Activated CD8-positive, alpha-beta T cell treated with anti-CD3 and anti-CD28 coated beads for 36 hours (primary cell): ENCODE measurements around the gene MTUS2. TPM values are rescaled to one million over a fixed set of nuclear protein-coding genes. Genes with fewer than 3 reads are reported as not detected.

ENCODE experiments used
- ATAC-seq: fragments of 200-7000 bp; cut with Tn5 transposase; one replicate; pipeline ENCODE4 v1.10.0; 2021; ENCODE audit warnings: mild to moderate bottlenecking, moderate library complexity
- CTCF ChIA-PET: fragments of 350-600 bp; sonication (Branson Sonifier 250); formaldehyde crosslinking; loops from one replicate; lab custom pipeline; 2021; ENCODE audit warnings: antibody characterized with exemption; lab: Charles Lee
- POLR2A ChIA-PET: fragments of 350-600 bp; sonication (Branson Sonifier 250); formaldehyde crosslinking; loops from one replicate; lab custom pipeline; 2021; ENCODE audit warnings: antibody characterized with exemption; lab: Charles Lee
- DNase-seq: peaks from one replicate; pipeline ENCODE4 v3.0.0-alpha.2; 2020
- H3K27ac Mint-ChIP-seq: one replicate; pipeline ENCODE4 v1.8.0; 2021; ENCODE audit warnings: mild to moderate bottlenecking, mixed read lengths
- H3K27me3 Mint-ChIP-seq: one replicate; pipeline ENCODE4 v1.8.0; 2021; ENCODE audit warnings: mixed read lengths
- H3K36me3 Mint-ChIP-seq: one replicate; pipeline ENCODE4 v1.8.0; 2021; ENCODE audit warnings: low read depth, mixed read lengths
- H3K4me1 Mint-ChIP-seq: one replicate; pipeline ENCODE4 v1.8.0; 2021; ENCODE audit warnings: low read depth, mixed read lengths
- H3K4me3 Mint-ChIP-seq: one replicate; pipeline ENCODE4 v1.8.0; 2021; ENCODE audit warnings: mild to moderate bottlenecking, moderate library complexity, mixed read lengths
- H3K9me3 Mint-ChIP-seq: one replicate; pipeline ENCODE4 v1.8.0; 2021; ENCODE audit warnings: mixed read lengths
- intact Hi-C: fragments of 100-400 bp; cut with micrococcal nuclease; formaldehyde crosslinking; loops from one replicate; pipeline ENCODE4 v1.10.0; 2022
- total RNA-seq, 2 experiments: library from RNA; stranded (reverse); gene quantifications; one replicate each; pipeline ENCODE4 v1.2.3, GENCODE V29; 2021
- TF ChIP-seq, protein P1 (sequence below): fragments of 200-600 bp; IDR thresholded peaks from one replicate; pipeline ENCODE4 v1.8.0; 2022; ENCODE audit warnings: antibody characterized with exemption, mild to moderate bottlenecking

MTUS2 gene
- total RNA-seq, 2 experiments from 2014 or later, result not detected

DNA sequence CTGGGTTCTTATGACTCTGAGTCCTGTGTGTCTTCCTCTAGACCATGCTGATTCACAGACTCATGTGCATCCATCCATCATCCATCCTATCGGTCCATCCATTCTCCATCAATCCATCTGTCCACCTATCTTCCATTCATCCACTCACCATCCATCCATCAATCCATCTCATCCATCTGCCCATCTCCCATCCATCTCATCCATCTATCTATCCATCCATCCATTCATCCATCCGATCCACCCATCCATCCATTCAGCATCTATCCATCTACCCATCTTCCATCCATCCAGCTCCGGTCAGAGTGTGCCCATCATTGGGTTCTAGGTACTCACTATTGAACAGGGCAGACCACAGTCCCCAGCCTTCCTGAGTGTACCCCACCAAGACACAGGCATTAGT, 699.8 kb downstream of the MTUS2 start:
- H3K9me3 Mint-ChIP-seq, result no peaks in the 10 kb centered on the region
- CTCF ChIA-PET, result interaction anchor here (3.2 kb wide), 1 partner anchor 12 kb away, joined by 14 read pairs; no protein-coding TSS in a partner anchor
- no peaks in the 10 kb centered on the region for H3K4me1 Mint-ChIP-seq
- H3K27me3 Mint-ChIP-seq, result no peaks in the 10 kb centered on the region
- no peak overlapping the region for H3K4me3 Mint-ChIP-seq
- POLR2A ChIA-PET, result interaction anchor here (0.6 kb wide), 1 partner anchor 683 kb away, joined by 3 read pairs; no protein-coding TSS in a partner anchor
- intact Hi-C loops, result no loop called here
- no peak for DNase-seq
- TF ChIP-seq, protein P1, sequence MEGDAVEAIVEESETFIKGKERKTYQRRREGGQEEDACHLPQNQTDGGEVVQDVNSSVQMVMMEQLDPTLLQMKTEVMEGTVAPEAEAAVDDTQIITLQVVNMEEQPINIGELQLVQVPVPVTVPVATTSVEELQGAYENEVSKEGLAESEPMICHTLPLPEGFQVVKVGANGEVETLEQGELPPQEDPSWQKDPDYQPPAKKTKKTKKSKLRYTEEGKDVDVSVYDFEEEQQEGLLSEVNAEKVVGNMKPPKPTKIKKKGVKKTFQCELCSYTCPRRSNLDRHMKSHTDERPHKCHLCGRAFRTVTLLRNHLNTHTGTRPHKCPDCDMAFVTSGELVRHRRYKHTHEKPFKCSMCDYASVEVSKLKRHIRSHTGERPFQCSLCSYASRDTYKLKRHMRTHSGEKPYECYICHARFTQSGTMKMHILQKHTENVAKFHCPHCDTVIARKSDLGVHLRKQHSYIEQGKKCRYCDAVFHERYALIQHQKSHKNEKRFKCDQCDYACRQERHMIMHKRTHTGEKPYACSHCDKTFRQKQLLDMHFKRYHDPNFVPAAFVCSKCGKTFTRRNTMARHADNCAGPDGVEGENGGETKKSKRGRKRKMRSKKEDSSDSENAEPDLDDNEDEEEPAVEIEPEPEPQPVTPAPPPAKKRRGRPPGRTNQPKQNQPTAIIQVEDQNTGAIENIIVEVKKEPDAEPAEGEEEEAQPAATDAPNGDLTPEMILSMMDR, result no peak
- ATAC-seq, result no peak
- H3K27ac Mint-ChIP-seq, result no peak overlapping the region
- peaks cover 65% of the 10 kb centered on the region for H3K36me3 Mint-ChIP-seq

DNA sequence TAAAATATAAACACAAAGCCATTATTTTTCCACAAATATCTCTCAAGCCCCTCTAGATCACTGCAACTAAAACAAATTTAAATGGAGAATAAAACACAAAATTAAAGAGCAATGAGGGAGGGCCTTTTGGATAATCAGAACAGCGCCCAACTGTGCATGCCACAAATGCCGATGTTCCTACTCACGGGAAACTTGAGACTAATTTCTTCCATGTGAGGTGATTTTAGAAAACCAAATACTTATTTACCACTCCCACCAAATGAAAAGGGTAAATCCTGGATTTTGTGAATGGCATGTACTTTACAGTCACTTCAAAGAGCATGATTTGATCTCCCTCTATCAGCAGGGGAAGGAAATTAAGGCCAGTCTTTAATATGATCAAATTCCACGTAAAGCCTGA, 700.5 kb downstream of the MTUS2 start:
- no peak for ATAC-seq
- Mint-ChIP-seq H3K27ac (no peak overlapping the region), H3K36me3 (peaks cover 64% of the 10 kb centered on the region), H3K4me3 (no peak overlapping the region), H3K9me3 (no peaks in the 10 kb centered on the region), H3K27me3 (no peaks in the 10 kb centered on the region), H3K4me1 (no peaks in the 10 kb centered on the region)
- ChIA-PET CTCF (interaction anchor here (3.2 kb wide), 1 partner anchor 12 kb away, joined by 14 read pairs; no protein-coding TSS in a partner anchor), POLR2A (no interaction called here)
- no peak for DNase-seq
- intact Hi-C loops, result no loop called here
- TF ChIP-seq, protein P1, result no peak

DNA sequence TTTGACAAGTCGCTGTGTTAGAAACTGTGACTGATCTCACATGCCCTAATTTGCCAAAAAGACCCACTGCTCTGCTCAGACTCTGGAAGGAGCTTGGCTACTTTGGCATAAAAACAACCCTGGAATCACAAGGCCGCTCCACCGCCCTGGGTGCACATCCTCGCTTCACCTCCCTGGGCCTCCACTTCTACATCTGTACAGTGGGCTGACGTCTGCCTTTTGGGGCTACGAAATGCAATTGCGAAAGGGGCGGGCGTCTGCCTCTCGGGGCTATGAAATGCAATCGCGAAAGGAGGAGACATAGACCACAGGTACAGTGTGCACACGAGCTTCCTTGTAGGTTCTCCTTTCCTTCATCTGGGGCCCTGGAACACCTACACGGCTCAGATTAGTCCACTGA, 701.2 kb downstream of the MTUS2 start:
- no peak for DNase-seq
- no peak overlapping the region for H3K4me3 Mint-ChIP-seq
- POLR2A ChIA-PET, result no interaction called here
- H3K36me3 Mint-ChIP-seq, result peaks cover 58% of the 10 kb centered on the region
- no peaks in the 10 kb centered on the region for H3K9me3 Mint-ChIP-seq
- no peak for ATAC-seq
- CTCF ChIA-PET, result interaction anchor here (3.2 kb wide), 1 partner anchor 13 kb away, joined by 14 read pairs; no protein-coding TSS in a partner anchor
- TF ChIP-seq, protein P1, result no peak
- no peak overlapping the region for H3K27ac Mint-ChIP-seq
- no peaks in the 10 kb centered on the region for H3K4me1 Mint-ChIP-seq
- intact Hi-C loops, result no loop called here
- no peaks in the 10 kb centered on the region for H3K27me3 Mint-ChIP-seq

DNA sequence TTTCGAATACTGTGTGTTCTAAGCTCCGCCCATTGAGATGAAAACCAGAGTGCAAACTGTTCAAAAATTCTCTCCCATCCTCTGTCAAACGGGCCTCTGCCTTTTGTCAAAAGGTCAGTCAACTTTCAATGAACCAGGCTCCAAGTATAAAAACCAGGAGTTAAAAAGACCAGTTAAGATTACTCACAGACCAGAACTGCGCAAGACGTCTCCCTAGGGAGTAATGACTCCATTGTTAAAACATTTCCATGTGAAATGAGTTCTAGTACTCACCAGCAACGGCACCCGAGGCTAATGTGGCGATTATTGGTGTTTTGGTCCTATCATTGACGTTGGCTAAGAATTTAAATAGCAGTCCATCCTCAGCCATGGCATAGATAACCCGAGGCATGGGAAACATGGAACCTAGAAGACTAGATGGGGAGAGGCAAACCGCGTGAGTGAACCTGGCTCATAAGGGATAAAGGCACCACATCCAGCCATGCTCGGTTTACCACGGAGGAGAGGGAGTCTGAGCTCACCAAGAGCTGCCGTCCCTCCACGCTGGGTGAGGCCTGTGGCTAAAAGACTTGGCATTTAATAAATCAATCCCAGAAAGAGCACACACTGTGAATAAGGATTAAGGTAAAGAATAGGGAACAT, 702.0 kb downstream of the MTUS2 start:
- H3K27ac Mint-ChIP-seq, result no peak overlapping the region
- intact Hi-C loops, result no loop called here
- ChIA-PET CTCF (interaction anchor here (3.2 kb wide), 1 partner anchor 14 kb away, joined by 14 read pairs; no protein-coding TSS in a partner anchor), POLR2A (no interaction called here)
- H3K4me3 Mint-ChIP-seq, result no peak overlapping the region
- no peaks in the 10 kb centered on the region for H3K27me3 Mint-ChIP-seq
- no peaks in the 10 kb centered on the region for H3K4me1 Mint-ChIP-seq
- no peaks in the 10 kb centered on the region for H3K9me3 Mint-ChIP-seq
- TF ChIP-seq, protein P1, result no peak
- DNase-seq (no peak), ATAC-seq (no peak)
- H3K36me3 Mint-ChIP-seq, result peaks cover 60% of the 10 kb centered on the region

DNA sequence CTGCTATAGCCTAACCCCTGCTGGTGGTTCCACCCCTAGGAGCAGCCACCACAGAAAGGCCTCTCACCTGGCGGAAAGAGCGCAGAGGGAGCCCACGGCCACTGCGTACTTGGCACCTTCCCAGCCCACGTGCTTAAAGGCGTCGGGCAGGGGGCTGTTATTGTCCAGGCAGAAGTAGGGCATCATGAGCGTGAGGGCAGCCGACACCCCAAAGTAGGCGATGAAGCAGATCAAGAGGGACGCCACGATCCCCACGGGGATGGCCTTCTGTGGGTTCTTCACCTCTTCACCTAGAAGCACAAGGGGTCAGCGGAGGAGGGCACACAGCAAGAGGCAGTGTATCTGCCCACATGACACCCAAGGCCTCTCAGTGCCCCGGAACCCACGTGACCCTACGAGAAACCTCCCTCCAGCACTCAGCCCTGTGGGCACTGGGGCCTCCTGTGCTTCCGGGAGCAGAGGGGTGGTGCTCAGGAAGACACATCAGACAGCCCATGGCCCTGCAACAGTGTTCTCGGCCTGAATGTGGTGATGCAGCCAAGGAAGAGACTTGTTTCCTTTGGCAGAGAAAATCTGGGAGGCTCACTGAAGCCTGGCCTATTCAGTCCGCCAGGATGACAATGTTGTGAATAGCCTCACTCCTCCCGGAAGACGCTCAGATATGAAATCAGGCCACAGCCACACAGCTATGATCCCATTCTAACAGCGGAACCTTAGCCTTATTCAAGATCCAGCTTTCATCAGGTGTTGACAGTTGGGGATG, 703.2 kb downstream of the MTUS2 start:
- Mint-ChIP-seq H3K36me3 (peaks cover 66% of the 10 kb centered on the region), H3K4me1 (no peaks in the 10 kb centered on the region), H3K27me3 (no peaks in the 10 kb centered on the region), H3K27ac (no peak overlapping the region), H3K9me3 (no peaks in the 10 kb centered on the region), H3K4me3 (no peak overlapping the region)
- no peak for DNase-seq
- POLR2A ChIA-PET, result no interaction called here
- TF ChIP-seq, protein P1, result no peak
- no peak for ATAC-seq
- CTCF ChIA-PET, result interaction anchor here (3.2 kb wide), 1 partner anchor 15 kb away, joined by 14 read pairs; no protein-coding TSS in a partner anchor
- intact Hi-C loops, result no loop called here
